GM19043 (cell line): Measurements from ENCODE around the gene GINS1.
"Not testable (repeated sequence)": the region's sequence is repeated elsewhere in the genome, so short reads cannot be mapped to it uniquely, and the experiment has no call there.

Experiments used
- ATAC-seq: cut with Tn5 transposase; IDR thresholded peaks from one replicate; pipeline ENCODE4 v1.9.1; 2021; ENCODE audit warnings: low read depth; ENCODE audit not compliant: unreplicated experiment

Gene GINS1

DNA sequence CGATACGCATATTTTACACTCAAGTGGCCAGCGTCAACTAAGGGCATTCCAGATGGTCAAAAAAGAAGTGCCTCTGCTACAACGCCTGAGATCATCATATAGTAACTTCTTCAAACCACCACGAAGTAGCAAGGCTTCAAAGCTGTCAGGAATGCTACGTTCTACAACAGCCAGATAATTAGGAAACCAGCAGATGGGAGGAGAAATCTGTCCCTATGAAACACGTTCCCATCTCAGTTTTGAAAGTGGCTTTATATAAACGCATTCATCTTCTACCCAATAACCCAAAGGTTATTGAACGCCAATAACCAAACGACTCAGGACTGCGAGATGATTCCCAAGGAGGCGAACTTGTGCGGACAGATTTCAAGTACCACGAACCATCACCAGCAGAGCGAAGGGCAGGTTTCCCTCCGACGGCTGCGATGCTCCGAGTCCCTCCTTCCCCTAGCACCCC is 18.0 kb upstream of the GINS1 start:
- ATAC-seq: no peak

DNA sequence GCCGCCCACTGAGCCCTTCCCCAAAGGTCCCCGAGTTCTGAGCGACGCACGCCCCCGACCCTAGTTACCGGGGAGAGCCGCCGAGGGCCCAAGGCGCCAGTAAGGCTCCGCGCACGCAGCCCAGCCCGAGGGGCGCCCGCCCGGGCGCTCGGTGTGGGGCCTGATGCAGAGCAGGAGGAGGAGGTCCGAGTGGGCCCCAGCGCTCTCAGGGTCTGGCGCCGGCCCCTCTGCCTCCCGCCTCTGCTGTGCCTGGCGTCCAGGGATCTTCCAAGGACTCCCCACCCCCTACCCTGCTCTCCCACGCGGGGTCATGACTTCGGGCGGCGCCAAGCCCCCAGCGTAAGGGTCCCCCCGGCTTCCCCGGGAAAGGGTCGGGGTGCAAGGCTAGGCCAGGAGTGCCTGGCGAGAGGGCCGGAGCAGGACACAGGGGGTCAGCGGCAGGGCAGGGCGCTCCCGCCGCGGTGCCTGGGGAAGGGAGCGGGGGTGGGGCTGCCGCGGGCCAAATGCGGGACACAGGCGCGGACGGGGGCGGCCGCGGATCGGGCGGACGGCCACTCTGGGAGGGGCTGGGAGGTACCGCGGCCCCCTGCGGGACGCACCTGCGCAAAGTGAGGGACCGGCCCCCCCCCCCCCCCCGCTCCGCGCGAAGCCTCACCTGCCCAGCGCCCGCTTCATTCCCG is 17.5 kb upstream of the GINS1 start:
- ATAC-seq: peak; percentile 23

DNA sequence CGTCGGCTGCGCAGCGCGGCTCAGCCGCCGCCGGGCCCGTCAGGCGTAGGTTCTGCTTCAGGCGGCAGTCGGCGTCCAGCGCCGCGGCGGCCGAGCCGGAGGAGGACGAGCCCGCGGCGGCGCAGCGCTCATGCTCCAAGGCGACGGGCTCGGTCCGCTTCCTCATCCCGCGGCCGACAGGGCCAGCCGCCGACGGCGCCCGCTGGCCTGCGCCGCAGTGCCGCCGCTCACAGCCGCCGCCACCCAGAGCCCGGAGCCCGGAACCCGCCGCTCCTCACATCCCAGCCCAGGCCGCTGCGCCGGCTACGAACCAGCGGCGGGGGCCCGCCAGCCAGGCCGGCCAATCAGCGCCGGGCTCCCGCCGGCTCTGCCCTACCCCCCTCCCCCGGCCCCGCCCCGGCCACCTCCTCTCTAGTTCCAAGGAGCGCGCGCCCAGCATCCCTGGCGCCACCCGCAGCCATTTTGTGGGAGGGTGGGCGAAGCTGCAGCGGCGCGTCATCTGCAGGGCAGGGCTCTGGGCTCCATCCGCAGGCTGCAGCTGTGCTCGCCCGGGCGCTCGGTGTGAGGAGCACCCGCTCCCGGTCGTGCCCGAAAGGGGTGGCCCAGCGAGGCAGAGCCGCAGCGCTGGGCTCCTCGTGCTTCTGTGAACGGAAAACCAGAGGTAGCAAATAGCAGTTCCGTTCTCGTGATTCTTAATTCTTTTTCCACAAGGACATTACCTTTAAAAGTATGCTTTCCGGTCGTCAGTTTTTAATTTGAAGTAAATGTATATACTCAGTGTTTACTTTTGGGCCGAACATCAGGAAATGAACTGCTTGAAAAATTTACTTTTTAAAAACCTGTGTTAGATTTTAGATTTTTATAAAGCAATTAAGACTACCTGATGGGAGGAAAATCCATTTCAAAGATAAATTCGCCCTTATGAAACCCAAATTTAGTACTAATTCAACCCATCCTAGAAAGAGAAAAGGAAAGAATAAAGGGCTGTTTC is 16.6 kb upstream of the GINS1 start, which contains the start of gene ABHD12:
Gene ABHD12, minus strand, starts transcription at position 298 of the 991 bp plus-strand sequence. Its CDS starts 132 bp downstream, at position 166.
- ATAC-seq: peak; percentile 83

DNA sequence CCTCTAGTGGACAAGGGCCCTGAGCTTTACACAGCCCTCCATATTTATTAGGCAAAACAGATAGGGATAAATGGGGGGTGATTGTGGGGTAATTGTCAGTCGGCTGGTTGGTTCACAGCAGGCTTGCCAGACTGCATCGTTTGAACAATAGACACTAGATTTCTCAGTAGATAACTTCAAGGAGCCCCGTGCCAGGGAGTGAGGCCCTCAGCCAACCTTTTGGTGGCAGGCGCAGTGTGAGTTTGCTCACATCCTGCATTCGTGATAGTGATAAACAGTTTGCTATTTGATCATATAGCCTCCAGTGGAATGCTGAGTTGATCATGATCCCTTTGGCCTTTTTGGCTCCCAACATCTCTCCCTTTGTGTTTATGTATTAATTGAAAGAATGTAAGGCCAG is 13.2 kb upstream of the GINS1 start:
- ATAC-seq: no peak

DNA sequence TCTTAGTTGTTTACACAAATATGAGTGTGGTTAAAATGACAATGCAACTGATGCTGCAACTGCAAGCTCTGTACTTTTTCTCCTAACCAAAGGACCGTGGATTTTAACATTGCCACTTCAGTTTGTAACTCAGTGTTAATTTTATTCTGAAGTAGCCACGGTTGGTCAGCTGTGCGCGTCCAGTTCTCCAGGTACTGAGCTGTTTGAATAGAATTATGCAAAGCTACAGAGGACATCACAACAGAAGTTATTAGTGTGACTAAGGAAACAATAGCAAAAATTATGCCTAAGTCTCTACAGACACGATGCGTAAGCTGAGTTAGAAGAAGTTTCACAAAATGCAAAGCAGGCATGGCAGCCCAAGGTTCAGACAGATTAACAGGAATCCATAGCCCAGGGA is 12.5 kb upstream of the GINS1 start:
- no peak for ATAC-seq

DNA sequence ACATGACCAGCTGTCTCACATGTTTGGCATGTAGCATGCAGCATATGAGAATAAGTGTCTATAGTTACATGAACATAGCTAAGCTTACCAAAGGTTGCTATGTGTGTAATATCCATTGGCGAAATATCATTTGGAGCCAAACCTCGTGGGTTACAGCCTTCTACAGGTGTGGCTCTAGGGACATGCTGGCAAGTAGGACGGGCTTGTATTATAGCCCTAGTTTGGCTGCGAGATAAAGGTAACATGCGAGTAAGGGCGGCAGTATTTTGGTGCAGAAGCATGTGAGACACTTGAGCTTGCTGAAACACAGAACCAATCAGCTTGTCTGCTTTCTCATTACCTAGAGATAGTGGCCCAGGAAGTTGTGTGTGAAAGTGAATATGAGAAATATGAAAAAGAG is 10.4 kb upstream of the GINS1 start:
- no peak for ATAC-seq

DNA sequence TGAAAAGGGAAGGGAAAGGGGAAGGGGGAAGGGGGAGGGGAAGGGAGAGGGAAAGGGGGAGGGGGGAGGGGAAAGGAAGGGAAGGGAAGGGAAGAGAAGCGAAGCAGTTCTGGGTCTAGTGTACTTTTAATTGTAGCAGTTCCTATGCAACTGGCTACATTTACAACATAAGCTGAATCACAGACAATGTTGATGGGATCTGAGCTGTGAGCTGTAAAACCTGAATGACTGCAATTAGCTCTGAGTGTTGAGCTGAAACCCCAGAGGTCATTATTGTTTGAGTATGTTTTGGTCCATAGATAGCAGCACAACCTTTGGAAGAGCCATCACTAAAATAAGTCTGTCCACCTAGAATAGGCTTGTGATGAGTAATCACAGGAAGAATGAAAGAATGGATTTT is 9.7 kb upstream of the GINS1 start:
- no peak for ATAC-seq

DNA sequence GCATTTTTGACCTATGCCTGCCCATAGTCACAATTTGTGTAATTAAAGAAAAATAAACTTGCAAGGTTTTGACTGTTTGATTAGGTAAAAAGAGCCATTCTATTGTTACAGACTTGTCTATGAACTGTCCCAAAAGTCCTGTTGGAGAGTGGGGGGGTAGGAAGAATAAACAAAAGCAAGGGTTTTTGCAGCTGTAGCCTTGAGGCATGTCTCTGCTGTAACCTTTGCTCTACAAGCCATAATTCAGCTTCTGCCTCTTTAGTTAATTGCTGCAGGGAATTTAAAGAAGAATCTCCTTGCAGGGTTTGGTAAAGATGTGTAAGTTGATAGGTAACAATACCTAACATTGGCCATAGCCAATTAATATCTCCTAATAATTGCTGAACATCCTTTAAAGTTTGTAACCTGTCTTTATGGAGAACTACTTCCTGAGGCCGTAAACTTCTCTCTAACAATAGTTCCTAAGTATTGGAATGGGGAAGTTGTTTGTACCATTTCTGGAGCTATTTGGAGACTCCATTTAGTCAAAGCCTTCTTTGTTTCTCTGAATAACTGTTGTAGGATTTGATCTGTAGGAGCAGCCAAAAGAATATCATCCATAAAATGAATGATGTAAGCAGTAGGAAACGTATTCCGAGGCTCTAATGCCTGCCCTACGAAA is 9.0 kb upstream of the GINS1 start:
- no peak for ATAC-seq

DNA sequence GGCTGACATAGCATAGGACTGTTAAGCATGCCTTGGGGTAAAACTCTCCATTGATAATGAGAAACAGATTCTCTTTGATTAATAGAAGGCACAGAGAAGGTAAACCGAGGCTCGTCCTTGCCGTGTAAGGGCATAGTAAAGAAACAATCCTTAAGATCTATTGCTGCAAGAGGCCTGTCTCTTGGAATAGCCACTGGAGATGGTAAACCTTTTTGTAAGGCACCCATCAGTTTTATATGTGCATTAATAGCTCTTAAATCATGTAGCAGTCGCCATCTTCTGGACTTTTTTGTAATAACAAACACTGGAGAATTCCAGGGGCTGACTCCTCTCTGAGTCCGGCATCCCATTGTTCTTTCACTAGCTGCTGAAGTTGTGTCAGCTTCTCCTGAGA is 8.4 kb upstream of the GINS1 start:
- no peak for ATAC-seq

DNA sequence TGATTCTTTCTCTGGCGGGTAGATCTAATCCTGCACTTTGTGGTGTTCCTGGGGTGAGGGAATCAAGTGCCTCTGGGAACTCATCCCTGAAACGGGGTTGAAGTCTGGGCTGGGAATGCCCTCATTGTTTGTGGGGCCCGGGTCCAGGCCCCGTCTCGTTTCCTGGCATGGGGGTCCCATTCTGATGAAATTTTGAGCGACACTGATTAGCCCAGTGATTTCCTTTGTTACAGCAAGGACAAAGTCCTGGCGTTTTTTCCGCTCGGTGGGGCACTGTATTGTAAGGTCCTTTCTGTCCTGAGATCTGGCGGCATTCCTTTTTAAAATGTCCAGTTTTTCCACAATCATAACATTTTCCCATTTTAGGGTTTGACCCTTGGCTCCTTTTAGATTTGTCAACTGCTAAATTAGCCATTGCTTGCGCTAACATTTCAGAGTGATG is 7.2 kb upstream of the GINS1 start:
- ATAC-seq: not testable (repeated sequence)

DNA sequence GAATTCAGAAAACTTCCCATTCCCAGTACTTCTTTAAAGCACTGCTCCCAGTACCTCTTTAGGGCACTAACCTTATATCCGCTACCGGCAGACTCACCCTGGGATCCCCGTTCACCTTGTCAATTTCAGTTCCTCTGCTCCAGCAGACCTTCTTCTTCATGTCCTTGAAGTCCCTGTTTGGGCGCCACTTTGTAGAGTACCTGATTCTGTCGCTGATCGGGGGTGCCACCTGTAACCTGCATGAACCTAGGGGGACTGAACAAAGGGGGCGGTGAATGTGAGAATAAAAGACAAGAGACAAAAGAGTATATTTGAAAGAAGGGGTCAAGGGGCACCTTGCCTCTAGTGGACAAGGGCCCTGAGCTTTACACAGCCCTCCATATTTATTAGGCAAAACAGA is 4.9 kb upstream of the GINS1 start:
- no peak for ATAC-seq

DNA sequence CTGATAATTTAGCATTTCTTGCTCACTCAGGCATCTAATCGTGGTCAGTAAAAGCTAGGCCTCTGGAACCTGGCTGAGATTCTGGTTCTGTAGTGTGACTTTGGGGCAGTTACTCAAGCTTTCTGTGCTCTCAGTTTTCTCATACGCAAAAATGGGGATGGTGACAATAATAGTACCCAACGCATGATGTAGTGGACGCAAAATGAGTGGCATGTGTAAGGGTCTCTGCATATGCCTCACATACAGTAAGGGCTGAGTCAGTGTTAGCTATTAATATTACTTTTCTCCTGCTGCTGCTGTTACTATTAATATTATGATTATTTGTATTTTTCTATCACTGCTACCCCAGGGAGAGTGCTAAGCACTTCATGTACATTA is 686 bp downstream of the GINS1 start:
- no peak for ATAC-seq

DNA sequence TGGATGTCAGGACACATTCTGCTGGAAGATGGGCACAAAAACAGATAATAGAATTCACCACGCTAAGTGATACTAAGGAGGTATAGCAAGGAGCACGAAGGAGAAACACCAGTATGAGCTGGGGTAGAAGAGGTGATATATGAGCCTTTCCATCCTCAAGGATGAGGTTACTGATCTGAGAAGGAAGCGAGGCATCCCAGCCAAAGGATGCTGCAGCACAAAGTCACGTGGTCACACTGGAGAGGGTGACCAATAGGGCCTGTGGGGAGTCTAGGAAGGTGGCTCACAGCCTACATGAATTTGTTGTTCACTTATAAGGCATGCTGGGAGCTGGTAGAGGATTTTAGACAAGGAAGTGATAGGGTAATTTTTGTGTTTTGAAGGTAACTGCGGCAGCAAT is 1.4 kb downstream of the GINS1 start:
- no peak for ATAC-seq

DNA sequence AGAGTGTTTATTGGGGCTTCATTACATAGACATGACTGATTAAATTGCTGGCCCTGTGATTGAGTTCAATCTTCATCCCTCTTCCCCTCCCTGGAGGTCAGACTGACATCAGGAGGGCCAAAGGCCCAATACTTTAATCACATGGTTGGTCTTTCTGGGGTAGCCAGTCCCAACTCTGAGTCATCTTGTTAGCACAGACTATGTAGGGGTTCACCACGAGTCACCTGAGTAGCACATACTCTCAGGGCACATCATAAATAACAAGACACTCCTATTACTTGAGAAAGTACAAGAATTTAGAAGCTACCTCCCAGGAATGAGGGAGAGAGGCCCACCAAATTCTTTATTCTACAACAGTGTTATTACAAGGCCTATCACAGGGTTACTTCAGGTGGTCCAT is 11.3 kb downstream of the GINS1 start:
- ATAC-seq: no peak

DNA sequence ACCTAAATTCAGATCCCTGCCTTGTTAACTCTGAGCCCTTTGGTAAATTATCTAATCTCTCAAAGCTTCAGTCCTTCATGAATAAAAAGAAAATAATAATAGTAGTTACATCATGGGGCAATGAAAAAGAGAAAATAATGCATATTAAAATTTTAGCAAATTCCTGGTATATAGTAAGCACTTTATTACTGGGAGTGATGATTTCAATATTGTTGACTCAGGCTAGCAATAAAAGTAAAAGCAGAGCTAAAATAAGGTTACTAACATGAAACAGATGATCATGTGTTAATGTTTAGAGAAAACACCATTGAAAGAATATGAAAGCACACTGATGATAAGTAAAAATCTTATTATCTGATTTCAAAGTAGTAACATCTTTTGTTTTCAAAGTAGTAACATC is 13.6 kb downstream of the GINS1 start:
- no peak for ATAC-seq

DNA sequence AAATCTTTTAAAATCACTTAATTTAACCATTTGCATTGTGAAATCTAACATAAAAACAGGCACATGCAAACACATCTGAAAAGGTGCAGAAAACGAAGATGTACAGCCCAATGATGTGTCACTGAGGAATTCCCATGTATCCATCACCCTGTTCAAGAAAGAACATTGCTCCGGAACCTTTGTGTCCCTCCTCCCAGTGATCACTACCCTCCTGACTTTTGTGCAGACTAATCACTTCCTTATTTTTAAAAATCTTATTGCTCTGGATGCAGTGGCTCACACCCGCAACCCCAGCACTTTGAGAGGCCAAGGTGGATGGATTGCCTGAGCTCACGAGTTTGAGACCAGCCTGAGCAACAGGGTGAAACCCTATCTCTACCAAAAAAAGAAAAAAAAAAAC is 14.6 kb downstream of the GINS1 start:
- no peak for ATAC-seq

DNA sequence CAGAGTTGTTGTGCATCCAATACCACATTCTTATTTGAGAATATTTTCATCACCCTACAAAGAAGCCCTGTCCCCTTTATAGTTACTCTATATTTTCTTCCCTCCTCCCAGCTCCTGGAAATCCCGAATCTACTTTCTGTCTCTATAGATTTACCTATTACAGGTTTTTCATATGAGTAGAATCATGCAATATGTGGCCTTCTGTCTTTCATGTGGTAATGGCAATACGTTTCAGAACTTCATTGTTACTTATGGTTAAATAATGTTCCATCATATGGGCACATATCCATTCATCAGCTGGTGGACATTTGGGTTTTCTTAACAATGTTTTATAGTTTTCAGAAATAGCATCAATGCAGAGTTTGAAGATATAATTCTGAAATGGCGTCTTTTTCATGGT is 17.1 kb downstream of the GINS1 start:
- ATAC-seq: no peak

DNA sequence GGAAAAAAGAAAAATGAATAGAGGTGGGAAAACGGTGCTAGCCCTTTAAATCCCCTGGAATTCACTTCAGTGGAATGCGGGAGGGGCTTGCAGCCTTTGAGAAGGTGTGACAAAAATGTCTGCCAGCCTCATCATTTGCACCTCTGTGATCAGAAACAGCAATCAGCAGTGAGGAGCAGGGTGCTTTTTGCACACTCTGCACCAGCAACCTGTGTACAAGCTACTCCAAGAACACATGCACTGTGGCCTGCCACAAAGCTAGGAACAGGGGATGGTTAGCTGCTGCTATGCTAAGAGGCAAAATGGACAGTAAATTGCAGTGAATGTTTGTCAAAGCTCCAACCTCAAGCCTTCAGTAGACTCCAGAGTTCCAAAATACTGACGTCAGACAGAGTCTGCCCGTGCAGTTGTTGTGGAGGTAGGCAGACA is 29.7 kb downstream of the GINS1 start:
- ATAC-seq: no peak

DNA sequence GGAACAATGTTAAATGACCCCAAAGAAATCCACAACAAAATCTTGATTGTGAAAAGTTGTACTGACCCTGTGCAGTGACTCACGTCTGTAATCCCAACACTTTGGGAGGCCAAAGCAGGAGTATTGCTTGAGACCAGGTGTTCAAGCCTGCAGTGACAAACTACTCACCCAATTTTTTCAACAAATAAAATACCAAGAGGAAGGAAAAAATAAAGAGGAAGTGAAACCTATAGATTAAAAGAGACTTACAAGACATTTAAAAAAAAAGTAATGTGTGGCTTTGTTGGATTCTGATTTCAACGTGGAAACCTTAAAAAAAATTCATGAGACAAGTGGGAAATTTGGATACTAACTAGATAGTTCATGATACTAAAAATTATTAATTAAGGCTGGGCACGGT is 31.9 kb downstream of the GINS1 start:
- no peak for ATAC-seq

DNA sequence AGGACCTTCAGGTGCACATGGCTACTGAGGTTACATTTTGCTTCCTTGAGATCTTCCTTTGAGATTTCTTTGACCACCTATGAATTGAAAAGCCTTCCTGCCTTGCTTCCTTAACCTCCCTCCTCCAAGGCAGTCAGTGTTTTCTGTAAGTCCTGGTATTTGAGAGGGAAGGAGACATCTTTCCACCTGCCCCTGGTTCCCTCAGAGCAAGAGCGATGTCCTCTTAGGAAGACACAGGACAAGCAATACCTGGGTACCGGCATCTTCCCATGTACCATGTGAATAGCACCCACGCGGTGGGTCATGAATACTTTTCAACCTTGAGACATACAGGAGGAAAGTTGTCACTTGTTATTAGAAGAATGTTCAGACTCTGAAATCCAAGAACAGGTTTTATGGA is 37.1 kb downstream of the GINS1 start:
- no peak for ATAC-seq

DNA sequence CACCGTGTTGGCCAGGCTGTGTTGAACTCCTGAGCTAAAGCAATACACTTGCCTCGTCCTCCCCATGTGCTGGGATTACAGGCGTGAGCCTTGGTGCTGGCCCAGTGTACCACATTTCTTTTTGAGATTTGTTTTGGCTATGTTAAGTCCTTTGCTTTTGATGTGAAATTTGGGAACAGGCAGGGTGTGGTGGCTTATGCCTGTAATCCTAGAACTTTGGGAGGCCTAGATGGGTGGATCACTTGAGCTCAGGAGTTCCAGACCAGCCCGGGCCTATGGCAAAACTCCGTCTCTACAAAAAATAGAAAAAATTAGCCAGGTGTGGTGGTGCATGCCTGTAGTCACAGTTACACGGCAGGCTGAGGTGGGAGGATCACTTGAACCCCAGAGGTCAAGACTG is 40.2 kb downstream of the GINS1 start:
- no peak for ATAC-seq
